PC-3 (cell line): ENCODE data around the gene DNAH17.

Source experiments
- EZH2 ChIP-seq: fragments of 300-600 bp; sonication (generic); IDR thresholded peaks from one replicate; pipeline ENCODE4 v1.6.1; 2017; ENCODE audit warnings: antibody characterized with exemption, mild to moderate bottlenecking, low read length; ENCODE audit not compliant: unreplicated experiment
- TF ChIP-seq, protein P1 (sequence below): fragments of 300-600 bp; sonication (generic); conservative IDR thresholded peaks from 2 replicates; pipeline ENCODE4 v1.5.1; 2017; ENCODE audit warnings: antibody characterized with exemption, low read depth, mild to moderate bottlenecking, low read length

DNA sequence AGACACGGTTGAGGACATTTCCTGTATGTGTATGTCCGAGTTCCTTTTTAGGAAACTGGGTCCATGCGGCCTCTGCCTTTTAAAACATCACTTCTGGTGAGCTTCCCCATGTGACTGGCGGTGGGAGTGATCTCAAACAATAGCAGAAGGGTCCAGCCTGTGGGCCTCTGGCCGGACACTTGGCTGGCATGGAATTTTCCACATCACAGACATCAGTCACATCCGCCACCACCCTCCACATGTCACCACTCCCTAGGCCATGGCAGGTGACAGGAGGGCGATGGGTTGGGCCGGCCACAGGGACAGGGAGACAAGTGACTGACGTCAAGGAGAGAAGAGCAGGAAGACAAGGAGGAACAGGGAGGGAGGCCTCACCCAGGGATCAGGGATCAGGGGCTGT lies 83.7 kb downstream of the DNAH17 start:
- TF ChIP-seq, protein P1, sequence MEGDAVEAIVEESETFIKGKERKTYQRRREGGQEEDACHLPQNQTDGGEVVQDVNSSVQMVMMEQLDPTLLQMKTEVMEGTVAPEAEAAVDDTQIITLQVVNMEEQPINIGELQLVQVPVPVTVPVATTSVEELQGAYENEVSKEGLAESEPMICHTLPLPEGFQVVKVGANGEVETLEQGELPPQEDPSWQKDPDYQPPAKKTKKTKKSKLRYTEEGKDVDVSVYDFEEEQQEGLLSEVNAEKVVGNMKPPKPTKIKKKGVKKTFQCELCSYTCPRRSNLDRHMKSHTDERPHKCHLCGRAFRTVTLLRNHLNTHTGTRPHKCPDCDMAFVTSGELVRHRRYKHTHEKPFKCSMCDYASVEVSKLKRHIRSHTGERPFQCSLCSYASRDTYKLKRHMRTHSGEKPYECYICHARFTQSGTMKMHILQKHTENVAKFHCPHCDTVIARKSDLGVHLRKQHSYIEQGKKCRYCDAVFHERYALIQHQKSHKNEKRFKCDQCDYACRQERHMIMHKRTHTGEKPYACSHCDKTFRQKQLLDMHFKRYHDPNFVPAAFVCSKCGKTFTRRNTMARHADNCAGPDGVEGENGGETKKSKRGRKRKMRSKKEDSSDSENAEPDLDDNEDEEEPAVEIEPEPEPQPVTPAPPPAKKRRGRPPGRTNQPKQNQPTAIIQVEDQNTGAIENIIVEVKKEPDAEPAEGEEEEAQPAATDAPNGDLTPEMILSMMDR: no peak
- TF ChIP-seq EZH2: no peak
